ENCODE results near the gene HK3. TPM values are rescaled to one million over a fixed set of nuclear protein-coding genes. Genes with fewer than 3 reads are reported as not detected.

HK3 gene
- total RNA-seq, 2 experiments from 2014 or later, result not detected

- no peak overlapping the region for H3K4me3 Mint-ChIP-seq
- CTCF ChIA-PET, result no interaction called here
Observed at GRCh38 chr5:176921714-176922113, 22.6 kb upstream of the HK3 start.

GRCh38 chr5:176918613-176919012, 19.5 kb upstream of the HK3 start:
- Mint-ChIP-seq H3K9me3 (no peaks in the 10 kb centered on the region), H3K4me3 (no peak overlapping the region), H3K4me1 (ENCODE audit: low read depth) (no peaks in the 10 kb centered on the region), H3K36me3 (ENCODE audit: low read depth) (peaks cover 10% of the 10 kb centered on the region), H3K27me3 (ENCODE audit: low read depth) (no peaks in the 10 kb centered on the region), H3K27ac (no peak overlapping the region)
- CTCF ChIA-PET, result interaction anchor here (0.7 kb wide), 1 partner anchor 407 kb away, joined by 3 read pairs; no protein-coding TSS in a partner anchor
- DNase-seq, result no peak
- intact Hi-C loops (cut with micrococcal nuclease), result loop anchor here (10.0 kb wide), 1 partner anchor 104 kb away; the partner anchor contains the start of gene UNC5A

More at GRCh38 chr5:176921714-176922113, 22.6 kb upstream of the HK3 start:
- DNase-seq, result no peak
- Mint-ChIP-seq H3K27ac (no peak overlapping the region), H3K9me3 (no peaks in the 10 kb centered on the region), H3K27me3 (ENCODE audit: low read depth) (no peaks in the 10 kb centered on the region), H3K36me3 (ENCODE audit: low read depth) (peaks cover 10% of the 10 kb centered on the region), H3K4me1 (ENCODE audit: low read depth) (no peaks in the 10 kb centered on the region)
- intact Hi-C loops (cut with micrococcal nuclease), result no loop called here

DNA sequence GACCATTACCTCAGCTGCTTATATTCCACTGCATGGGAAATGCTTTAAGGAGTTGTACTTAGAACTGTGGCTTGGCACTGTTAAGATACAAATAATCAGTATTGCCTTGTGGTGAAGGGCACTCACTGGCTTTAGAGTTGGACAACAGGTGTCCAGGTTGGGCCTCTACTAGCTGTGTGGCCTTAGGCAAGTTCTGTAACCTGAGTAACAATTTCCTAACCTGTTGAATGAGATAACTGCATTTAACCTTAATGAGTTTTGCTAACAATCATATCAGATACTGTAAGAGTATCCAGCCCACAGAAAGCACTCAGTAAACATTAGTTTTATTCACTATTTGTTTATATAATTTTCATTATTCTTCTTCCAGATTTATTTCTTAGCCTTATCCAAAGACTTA, 17.2 kb upstream of the HK3 start:
- Mint-ChIP-seq H3K27me3 (ENCODE audit: low read depth) (no peaks in the 10 kb centered on the region), H3K27ac (no peak overlapping the region), H3K9me3 (no peaks in the 10 kb centered on the region), H3K4me3 (no peak overlapping the region), H3K4me1 (ENCODE audit: low read depth) (peaks cover 3% of the 10 kb centered on the region), H3K36me3 (ENCODE audit: low read depth) (peaks cover 6% of the 10 kb centered on the region)
- no peak for DNase-seq
- intact Hi-C loops (cut with micrococcal nuclease), result loop anchor here (10.0 kb wide), 1 partner anchor 102 kb away; the partner anchor contains the start of gene UNC5A
- CTCF ChIA-PET, result interaction anchor here (0.7 kb wide), 1 partner anchor 256 kb away, joined by 3 read pairs; no protein-coding TSS in a partner anchor

DNA sequence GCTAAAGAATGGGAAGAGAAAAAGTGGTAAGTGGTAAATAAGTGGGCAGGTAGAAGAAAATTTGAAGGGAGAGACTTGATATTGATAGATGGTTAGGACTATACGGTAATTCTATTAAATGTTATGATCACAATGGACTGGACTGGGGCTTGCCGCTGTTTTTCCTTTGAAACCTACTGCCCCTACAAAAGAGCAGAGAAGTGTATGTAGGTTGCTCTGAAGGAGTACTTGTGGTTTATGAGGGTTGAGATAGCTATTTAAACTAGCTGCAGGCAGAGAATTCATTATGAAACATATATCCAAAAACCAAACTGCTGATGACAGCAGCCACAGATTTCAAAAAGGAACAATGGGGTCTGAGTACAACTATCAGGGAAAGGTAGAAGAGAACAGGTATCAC, 16.8 kb upstream of the HK3 start:
- H3K36me3 Mint-ChIP-seq (ENCODE audit: low read depth), result peaks cover 4% of the 10 kb centered on the region
- no peak overlapping the region for H3K4me3 Mint-ChIP-seq
- no peak for DNase-seq
- CTCF ChIA-PET, result interaction anchor here (0.7 kb wide), 1 partner anchor 255 kb away, joined by 3 read pairs; no protein-coding TSS in a partner anchor
- intact Hi-C loops (cut with micrococcal nuclease), result loop anchor here (10.0 kb wide), 1 partner anchor 101 kb away; the partner anchor contains the start of gene UNC5A
- H3K27ac Mint-ChIP-seq, result peak overlapping the region; percentile 25
- no peaks in the 10 kb centered on the region for H3K27me3 Mint-ChIP-seq (ENCODE audit: low read depth)
- H3K9me3 Mint-ChIP-seq, result no peaks in the 10 kb centered on the region
- H3K4me1 Mint-ChIP-seq (ENCODE audit: low read depth), result peaks cover 4% of the 10 kb centered on the region

GRCh38 chr5:176912115-176912514, 13.0 kb upstream of the HK3 start:
- Mint-ChIP-seq H3K9me3 (no peaks in the 10 kb centered on the region), H3K4me3 (no peak overlapping the region), H3K36me3 (ENCODE audit: low read depth) (peaks cover 10% of the 10 kb centered on the region), H3K27me3 (ENCODE audit: low read depth) (no peaks in the 10 kb centered on the region), H3K4me1 (ENCODE audit: low read depth) (peaks cover 16% of the 10 kb centered on the region), H3K27ac (peak overlapping the region; percentile 4)
- CTCF ChIA-PET, result interaction anchor here (1.0 kb wide), 1 partner anchor 253 kb away, joined by 4 read pairs; no protein-coding TSS in a partner anchor
- intact Hi-C loops (cut with micrococcal nuclease), result loop anchor here (10.0 kb wide), 1 partner anchor 97 kb away; the partner anchor contains the start of gene UNC5A
- DNase-seq, result no peak

GRCh38 chr5:176908675-176909368, 9.7 kb upstream of the HK3 start:
- no peak overlapping the region for H3K27ac Mint-ChIP-seq
- no peaks in the 10 kb centered on the region for H3K9me3 Mint-ChIP-seq
- CTCF ChIA-PET, result interaction anchor here (1.5 kb wide), 1 partner anchor 248 kb away, joined by 3 read pairs; no protein-coding TSS in a partner anchor
- intact Hi-C loops (cut with micrococcal nuclease), result no loop called here
- H3K4me3 Mint-ChIP-seq, result no peak overlapping the region
- peaks cover 16% of the 10 kb centered on the region for H3K4me1 Mint-ChIP-seq (ENCODE audit: low read depth)
- no peaks in the 10 kb centered on the region for H3K27me3 Mint-ChIP-seq (ENCODE audit: low read depth)
- no peak for DNase-seq
- H3K36me3 Mint-ChIP-seq (ENCODE audit: low read depth), result peaks cover 23% of the 10 kb centered on the region

DNA sequence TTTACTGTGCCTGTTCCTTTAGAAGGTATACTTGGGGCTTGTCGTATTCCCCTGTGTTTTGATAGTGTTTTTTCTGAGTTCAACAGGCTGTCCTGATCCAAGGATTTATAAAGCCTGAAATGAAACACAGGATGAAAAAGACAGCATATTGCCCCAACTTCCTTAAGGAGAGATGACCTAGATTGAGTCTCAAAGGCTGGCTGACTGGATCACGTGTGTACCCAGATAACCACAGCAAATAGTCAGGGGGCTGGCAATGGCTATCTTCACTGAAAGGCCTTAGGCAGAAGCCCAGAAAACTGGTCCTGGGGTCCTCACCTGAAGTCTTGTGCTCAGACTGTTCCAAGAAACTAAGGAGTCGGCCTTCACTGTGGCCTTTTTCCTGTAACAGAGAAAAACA, 7.7 kb upstream of the HK3 start:
- H3K4me1 Mint-ChIP-seq (ENCODE audit: low read depth), result peaks cover 23% of the 10 kb centered on the region
- no peak for DNase-seq
- CTCF ChIA-PET, result no interaction called here
- no peak overlapping the region for H3K27ac Mint-ChIP-seq
- H3K27me3 Mint-ChIP-seq (ENCODE audit: low read depth), result no peaks in the 10 kb centered on the region
- H3K9me3 Mint-ChIP-seq, result no peaks in the 10 kb centered on the region
- peaks cover 23% of the 10 kb centered on the region for H3K36me3 Mint-ChIP-seq (ENCODE audit: low read depth)
- no peak overlapping the region for H3K4me3 Mint-ChIP-seq
- intact Hi-C loops (cut with micrococcal nuclease), result no loop called here

DNA sequence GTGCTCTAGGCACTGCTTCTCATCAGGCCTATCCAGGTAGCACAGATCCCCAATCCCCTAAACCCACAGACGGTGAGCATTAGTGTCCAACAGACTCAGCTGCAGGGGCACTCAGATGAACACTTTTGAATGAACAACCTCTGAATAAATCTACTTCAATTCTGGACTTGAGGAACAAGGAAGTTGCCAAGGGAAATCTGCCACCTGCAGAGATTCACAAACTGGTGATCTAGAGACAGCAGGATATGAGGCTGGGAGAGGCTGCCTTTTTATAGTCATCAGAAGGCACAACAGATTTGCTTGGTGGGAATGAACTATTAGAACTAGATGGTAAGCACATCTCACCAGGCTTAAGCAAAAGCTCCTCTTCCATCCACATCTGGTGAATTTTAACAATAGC, 7.0 kb upstream of the HK3 start:
- peaks cover 25% of the 10 kb centered on the region for H3K36me3 Mint-ChIP-seq (ENCODE audit: low read depth)
- no peak overlapping the region for H3K4me3 Mint-ChIP-seq
- peaks cover 2% of the 10 kb centered on the region for H3K9me3 Mint-ChIP-seq
- DNase-seq, result no peak
- intact Hi-C loops (cut with micrococcal nuclease), result no loop called here
- no peak overlapping the region for H3K27ac Mint-ChIP-seq
- H3K4me1 Mint-ChIP-seq (ENCODE audit: low read depth), result peaks cover 26% of the 10 kb centered on the region
- no peaks in the 10 kb centered on the region for H3K27me3 Mint-ChIP-seq (ENCODE audit: low read depth)
- CTCF ChIA-PET, result no interaction called here

DNA sequence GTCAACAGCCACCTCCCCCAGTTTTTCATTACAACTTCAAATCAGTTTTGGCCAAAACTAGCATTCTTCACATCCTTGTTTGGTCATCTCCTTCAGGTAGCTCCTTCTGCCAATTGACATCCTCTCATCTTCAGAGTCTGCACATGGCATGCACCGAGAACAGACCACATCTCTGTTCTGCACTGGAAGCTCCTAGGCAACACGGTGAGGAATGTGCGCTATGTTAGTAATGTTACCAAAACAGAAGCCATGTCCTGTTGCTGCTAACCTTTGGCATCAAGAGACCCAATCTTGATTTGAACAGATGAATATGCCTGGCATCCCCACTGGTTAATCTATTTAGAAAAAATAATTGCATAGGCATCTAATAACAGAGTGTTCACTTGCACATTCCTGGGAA, 5.1 kb upstream of the HK3 start:
- CTCF ChIA-PET, result interaction anchor here (0.8 to 1.7 kb wide), 2 partner anchors 243 to 246 kb away, joined by 3 to 8 read pairs; no protein-coding TSS in a partner anchor
- Mint-ChIP-seq H3K4me3 (no peak overlapping the region), H3K36me3 (ENCODE audit: low read depth) (peaks cover 24% of the 10 kb centered on the region), H3K27ac (no peak overlapping the region), H3K9me3 (peaks cover 2% of the 10 kb centered on the region), H3K4me1 (ENCODE audit: low read depth) (peaks cover 31% of the 10 kb centered on the region), H3K27me3 (ENCODE audit: low read depth) (no peaks in the 10 kb centered on the region)
- intact Hi-C loops (cut with micrococcal nuclease), result loop anchor here (5.0 kb wide), 1 partner anchor 247 kb away; no protein-coding TSS in a partner anchor
- no peak for DNase-seq

DNA sequence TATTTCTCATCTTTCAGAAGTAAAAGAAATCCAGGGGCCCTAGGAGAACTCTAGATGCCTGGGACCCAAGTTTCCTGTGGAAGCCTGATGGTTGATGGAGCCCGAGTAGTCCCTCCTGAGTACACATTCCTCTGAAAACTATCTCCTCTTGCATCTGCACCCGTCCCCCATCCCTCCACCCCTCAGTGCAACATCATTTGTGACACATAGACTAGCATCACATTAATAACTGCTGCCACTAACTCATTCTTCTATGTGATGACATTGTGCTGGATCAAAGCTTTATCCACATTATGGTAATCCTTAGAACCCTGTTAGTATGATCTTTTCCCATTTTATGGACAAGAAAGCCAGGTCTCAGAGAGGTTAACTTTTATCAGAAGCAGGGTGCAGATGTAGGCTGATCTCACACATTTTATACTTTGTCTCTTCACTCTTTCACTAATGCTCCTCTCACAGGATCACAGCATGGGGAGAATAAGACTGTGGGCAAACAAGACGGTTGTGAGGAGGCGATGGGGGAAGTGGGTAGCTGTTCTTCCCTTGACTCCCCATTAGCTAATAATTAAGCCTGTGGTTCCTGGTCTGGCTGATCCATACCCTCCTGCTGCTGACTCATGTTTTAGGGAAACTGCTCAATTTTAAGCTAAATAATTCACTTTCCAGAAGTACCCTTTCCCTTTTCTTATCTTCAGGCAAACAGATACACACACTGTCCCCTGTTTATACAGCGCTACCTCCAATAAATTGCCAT, 3.9 kb upstream of the HK3 start:
- peaks cover 23% of the 10 kb centered on the region for H3K36me3 Mint-ChIP-seq (ENCODE audit: low read depth)
- peaks cover 34% of the 10 kb centered on the region for H3K4me1 Mint-ChIP-seq (ENCODE audit: low read depth)
- no peak overlapping the region for H3K27ac Mint-ChIP-seq
- CTCF ChIA-PET, result interaction anchor here (0.7 to 1.8 kb wide), 7 partner anchors 17 to 245 kb away, joined by 3 to 8 read pairs (median 4); partner anchors contain the start of gene UIMC1
- no peaks in the 10 kb centered on the region for H3K27me3 Mint-ChIP-seq (ENCODE audit: low read depth)
- no peak for DNase-seq
- intact Hi-C loops (cut with micrococcal nuclease), result loop anchor here (5.0 kb wide), 1 partner anchor 246 kb away; no protein-coding TSS in a partner anchor
- no peak overlapping the region for H3K4me3 Mint-ChIP-seq
- peaks cover 2% of the 10 kb centered on the region for H3K9me3 Mint-ChIP-seq

- intact Hi-C loops (cut with micrococcal nuclease), result loop anchor here (5.0 kb wide), 1 partner anchor 245 kb away; no protein-coding TSS in a partner anchor
- DNase-seq, result no peak
- Mint-ChIP-seq H3K9me3 (peaks cover 2% of the 10 kb centered on the region), H3K27ac (peak overlapping the region; percentile 81), H3K4me1 (ENCODE audit: low read depth) (peaks cover 41% of the 10 kb centered on the region), H3K27me3 (ENCODE audit: low read depth) (no peaks in the 10 kb centered on the region), H3K4me3 (no peak overlapping the region), H3K36me3 (ENCODE audit: low read depth) (peaks cover 19% of the 10 kb centered on the region)
- CTCF ChIA-PET, result interaction anchor here (0.7 to 1.8 kb wide), 4 partner anchors 100 to 244 kb away, joined by 3 to 8 read pairs (median 6); partner anchors contain the start of gene UIMC1
Observed at GRCh38 chr5:176902102-176902814, 3.1 kb upstream of the HK3 start.
